ENCODE data around the gene PPFIA3.
A peak's percentile ranks its signal among the peaks of the same experiment; 100 is the strongest.
"Not testable (repeated sequence)": the region's sequence is repeated elsewhere in the genome, so short reads cannot be mapped to it uniquely, and the experiment has no call there.

The PPFIA3 gene

GRCh38 chr19:49103331-49104085 is 15.8 kb upstream of the PPFIA3 start:
- no peak for DNase-seq

GRCh38 chr19:49104229-49104864 is 15.0 kb upstream of the PPFIA3 start:
- DNase-seq = no peak

- DNase-seq = peak; percentile 75
Measured at GRCh38 chr19:49106648-49107135, 12.7 kb upstream of the PPFIA3 start.

- DNase-seq = no peak
Measured at GRCh38 chr19:49107625-49108459, 11.5 kb upstream of the PPFIA3 start.

GRCh38 chr19:49109051-49109450 is 10.3 kb upstream of the PPFIA3 start:
- DNase-seq = no peak

GRCh38 chr19:49109569-49110233 is 9.6 kb upstream of the PPFIA3 start:
- no peak for DNase-seq

GRCh38 chr19:49110567-49110966 is 8.8 kb upstream of the PPFIA3 start:
- no peak for DNase-seq

GRCh38 chr19:49111218-49111998 is 7.9 kb upstream of the PPFIA3 start:
- DNase-seq = no peak

GRCh38 chr19:49113762-49114629 is 5.3 kb upstream of the PPFIA3 start, which contains the start of gene LIN7B:
TSS of gene LIN7B (plus strand) at chr19:49114370. CDS start at chr19:49114405, 35 bp downstream.
- DNase-seq = peak; percentile 77

- peak; percentile 73 for DNase-seq
Measured at GRCh38 chr19:49114630-49115363, 4.5 kb upstream of the PPFIA3 start.

GRCh38 chr19:49116544-49116943 is 2.8 kb upstream of the PPFIA3 start:
- no peak for DNase-seq

- DNase-seq = no peak
Measured at GRCh38 chr19:49117677-49118564, 1.4 kb upstream of the PPFIA3 start.

GRCh38 chr19:49118565-49119410 is 556 bp upstream of the PPFIA3 start, which contains the start of gene C19orf73:
TSS of gene C19orf73 (minus strand) at chr19:49119143. CDS start at chr19:49119022, 121 bp downstream.
- peak; percentile 96 for DNase-seq

GRCh38 chr19:49120325-49120683 is 960 bp downstream of the PPFIA3 start:
- DNase-seq = no peak

GRCh38 chr19:49120868-49121267 is 1.5 kb downstream of the PPFIA3 start:
- DNase-seq = no peak

GRCh38 chr19:49121841-49122240 is 2.5 kb downstream of the PPFIA3 start:
- DNase-seq = not testable (repeated sequence)

- DNase-seq = not testable (repeated sequence)
Measured at GRCh38 chr19:49123285-49123684, 3.9 kb downstream of the PPFIA3 start.

All from stimulated activated CD4-positive, alpha-beta T cell treated with anti-CD3 and anti-CD28 coated beads, Interleukin-15, amount 100 ng/mL, for 24 hours (primary cell).